Stomach (tissue), 9 donors: ENCODE data around the gene JPH2. TPM values are rescaled to one million over a fixed set of nuclear protein-coding genes. Genes with fewer than 3 reads are reported as not detected.

ENCODE experiments used
- DNase-seq, 2 donors: peaks; one replicate each; pipeline versions ENCODE4 v3.0.0 to v3.0.0-alpha.2; 2013 to 2019
- H3K27ac ChIP-seq, 5 donors: fragments of 200-600 bp in 4 of 5; sonication (generic) in 4 of 5; one replicate each; pipeline ENCODE4 v1.5.1; 2013 to 2019; ENCODE audit warnings: mild to moderate bottlenecking in 1 of 5, moderate library complexity in 1 of 5
- H3K27me3 ChIP-seq, 3 donors: fragments of 200-600 bp; sonication (generic); one replicate each; pipeline ENCODE4 v1.5.1; 2017 to 2019; ENCODE audit warnings: mixed run types in 1 of 3
- H3K36me3 ChIP-seq, 4 donors: fragments of 200-600 bp; sonication (generic); 1 replicate in 3 of 4; 2 replicates in 1 of 4; pipeline ENCODE4 v1.5.1; 2016 to 2019
- H3K4me1 ChIP-seq, 4 donors: fragments of 200-600 bp; sonication (generic); one replicate each; pipeline ENCODE4 v1.5.1; 2016 to 2019
- H3K4me3 ChIP-seq, 4 donors: fragments of 200-600 bp; sonication (generic) in 3 of 4; one replicate each; pipeline ENCODE4 v1.5.1; 2016 to 2019; ENCODE audit warnings: mild to moderate bottlenecking in 1 of 4
- H3K9me3 ChIP-seq, 4 donors: fragments of 200-600 bp; sonication (generic); one replicate each; pipeline ENCODE4 v1.5.1; 2016 to 2019
- EP300 ChIP-seq: sonication (generic); formaldehyde crosslinking; IDR thresholded peaks from one replicate; pipeline ENCODE4 v1.6.1; 2017; ENCODE audit warnings: antibody characterized with exemption
- POLR2A ChIP-seq, 4 donors: fragments of 450-650 bp; IDR thresholded peaks; one replicate each; pipeline ENCODE4 v1.6.1; 2016; ENCODE audit warnings: antibody characterized with exemption in 4 of 4, control low read depth in 2 of 4, mild to moderate bottlenecking in 1 of 4, moderate library complexity in 1 of 4
- POLR2AphosphoS5 ChIP-seq, 3 donors: sonication (generic); formaldehyde crosslinking; IDR thresholded peaks; one replicate each; pipeline ENCODE4 v1.6.1; 2016; ENCODE audit warnings: antibody characterized with exemption in 3 of 3
- WGBS, 5 donors: extraction: QIAGEN DNeasy Blood & Tissue Kit in 3 of 5; methylation state at CpG; one replicate each; pipeline versions ENCODE4 v1.1.5 to v1.1.7; 2013 to 2018; 5-methylcytosine and 5-hydroxymethylcytosine counted together
- intact Hi-C: fragments of 100-400 bp; cut with DNase I; formaldehyde crosslinking; loops from one replicate; pipeline ENCODE4 v1.15.1; 2023; ENCODE audit warnings: low total_unique reads
- polyA plus RNA-seq, 3 donors: library from polyadenylated mRNA; stranded (reverse); fragments of 200-250 nt; gene quantifications; one replicate each; pipeline ENCODE4 v1.2.3, GENCODE V29; 2013
- total RNA-seq, 5 donors: library from RNA; depleted of rRNA; stranded (reverse); fragments of >200 nt; gene quantifications; one replicate each; pipeline versions ENCODE4 v1.1.0 to v1.2.3, GENCODE V29; 2014 to 2016
- TF ChIP-seq, protein P1 (sequence below), 7 experiments: fragments of 450-650 bp in 4 of 7; fragments of 200-600 bp in 3 of 7; sonication (generic) in 3 of 7; IDR thresholded peaks; one replicate each; pipeline ENCODE4 v1.5.1; 2016 to 2019; ENCODE audit warnings: antibody characterized with exemption in 7 of 7, control low read depth in 2 of 7, mild to moderate bottlenecking in 1 of 7
- donor health status: healthy with polysubstance abuse.
- donor health status: Bipolar disorder and iron deficiency.
- donor health status: healthy.

Gene JPH2
- total and polyA plus RNA-seq, 8 donors, result 0.15 to 51.9 (median 10.9) TPM

- TF ChIP-seq, protein P1, sequence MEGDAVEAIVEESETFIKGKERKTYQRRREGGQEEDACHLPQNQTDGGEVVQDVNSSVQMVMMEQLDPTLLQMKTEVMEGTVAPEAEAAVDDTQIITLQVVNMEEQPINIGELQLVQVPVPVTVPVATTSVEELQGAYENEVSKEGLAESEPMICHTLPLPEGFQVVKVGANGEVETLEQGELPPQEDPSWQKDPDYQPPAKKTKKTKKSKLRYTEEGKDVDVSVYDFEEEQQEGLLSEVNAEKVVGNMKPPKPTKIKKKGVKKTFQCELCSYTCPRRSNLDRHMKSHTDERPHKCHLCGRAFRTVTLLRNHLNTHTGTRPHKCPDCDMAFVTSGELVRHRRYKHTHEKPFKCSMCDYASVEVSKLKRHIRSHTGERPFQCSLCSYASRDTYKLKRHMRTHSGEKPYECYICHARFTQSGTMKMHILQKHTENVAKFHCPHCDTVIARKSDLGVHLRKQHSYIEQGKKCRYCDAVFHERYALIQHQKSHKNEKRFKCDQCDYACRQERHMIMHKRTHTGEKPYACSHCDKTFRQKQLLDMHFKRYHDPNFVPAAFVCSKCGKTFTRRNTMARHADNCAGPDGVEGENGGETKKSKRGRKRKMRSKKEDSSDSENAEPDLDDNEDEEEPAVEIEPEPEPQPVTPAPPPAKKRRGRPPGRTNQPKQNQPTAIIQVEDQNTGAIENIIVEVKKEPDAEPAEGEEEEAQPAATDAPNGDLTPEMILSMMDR (IDR thresholded peaks at IDR 0.05), result no peak
- TF ChIP-seq POLR2A (IDR thresholded peaks at IDR 0.05) (no peak), POLR2AphosphoS5 (IDR thresholded peaks at IDR 0.05) (no peak), EP300 (no peak)
- no peak overlapping the region for H3K4me3 ChIP-seq
- H3K27ac ChIP-seq, result no peak overlapping the region
- H3K9me3 ChIP-seq, result peaks cover 0 to 9% (median 4%) of the 10 kb centered on the region in 4 donors
- DNase-seq, result peak in 1 of 2 donors; percentile 52
- intact Hi-C loops, result no loop called here
- 63 to 71% (median 65%) methylated on average over 13 to 14 of the region's 14 CpGs for WGBS, 5 donors
- peaks cover 0 to 7% (median 3%) of the 10 kb centered on the region in 4 donors for H3K4me1 ChIP-seq
- peaks cover 0 to 26% (median 0%) of the 10 kb centered on the region in 3 donors for H3K27me3 ChIP-seq
- no peaks in the 10 kb centered on the region for H3K36me3 ChIP-seq
Observed at GRCh38 chr20:44097521-44098255, 89.3 kb downstream of the JPH2 start.

DNA sequence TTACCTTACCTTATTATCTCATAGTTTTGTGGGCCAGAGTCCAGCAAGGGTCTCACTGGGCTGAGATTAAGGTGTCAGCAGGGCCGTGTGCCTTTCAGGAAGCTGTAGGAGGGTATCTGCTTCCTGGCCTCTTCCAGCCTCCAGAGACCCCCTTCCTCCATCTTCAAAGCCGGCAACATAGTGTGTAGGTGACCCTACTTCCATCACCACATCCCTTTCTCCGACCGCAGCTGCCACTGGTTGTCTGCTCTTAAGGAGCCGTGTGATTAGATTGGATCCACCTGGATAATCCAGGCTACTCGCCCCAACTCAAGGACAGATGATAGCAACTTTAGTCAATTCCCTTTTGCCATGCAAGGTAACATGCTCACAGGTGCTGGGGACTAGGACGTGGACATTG, 91.2 kb downstream of the JPH2 start:
- WGBS, 5 donors, result 72 to 81% (median 78%) methylated on average over 7 of the region's 7 CpGs
- no peak overlapping the region for H3K4me3 ChIP-seq

GRCh38 chr20:44093249-44093582, 93.8 kb downstream of the JPH2 start:
- Histone ChIP-seq H3K27ac (no peak overlapping the region), H3K4me3 (no peak overlapping the region), H3K27me3 (peaks cover 0 to 16% (median 0%) of the 10 kb centered on the region in 3 donors), H3K4me1 (peaks cover 0 to 12% (median 3%) of the 10 kb centered on the region in 4 donors), H3K9me3 (no peaks in the 10 kb centered on the region), H3K36me3 (no peaks in the 10 kb centered on the region)
- WGBS, 5 donors, result 79 to 89% (median 82%) methylated on average over 2 of the region's 2 CpGs
- no peak for DNase-seq
- TF ChIP-seq, protein P1 (IDR thresholded peaks at IDR 0.05), result no peak
- TF ChIP-seq EP300 (no peak), POLR2AphosphoS5 (IDR thresholded peaks at IDR 0.05) (no peak), POLR2A (IDR thresholded peaks at IDR 0.05) (no peak)
- intact Hi-C loops, result no loop called here

More for the DNA sequence above, 91.2 kb downstream of the JPH2 start:
- H3K27me3 ChIP-seq, result peaks cover 0 to 26% (median 0%) of the 10 kb centered on the region in 3 donors
- DNase-seq, result no peak
- intact Hi-C loops, result no loop called here
- no peaks in the 10 kb centered on the region for H3K9me3 ChIP-seq
- no peak for TF ChIP-seq EP300
- TF ChIP-seq, protein P1 (IDR thresholded peaks at IDR 0.05), result no peak
- TF ChIP-seq POLR2A (IDR thresholded peaks at IDR 0.05), result no peak
- TF ChIP-seq POLR2AphosphoS5 (IDR thresholded peaks at IDR 0.05), result no peak
- H3K4me1 ChIP-seq, result peaks cover 0 to 7% (median 3%) of the 10 kb centered on the region in 4 donors
- no peak overlapping the region for H3K27ac ChIP-seq
- no peaks in the 10 kb centered on the region for H3K36me3 ChIP-seq

- no peaks in the 10 kb centered on the region for H3K9me3 ChIP-seq
- DNase-seq, result peak in 1 of 2 donors; percentile 37
- intact Hi-C loops, result no loop called here
- peaks cover 0 to 16% (median 0%) of the 10 kb centered on the region in 3 donors for H3K27me3 ChIP-seq
- TF ChIP-seq, protein P1 (IDR thresholded peaks at IDR 0.05), result peak in 2 of 7 experiments; percentile 21 to 35
- no peak for TF ChIP-seq POLR2AphosphoS5 (IDR thresholded peaks at IDR 0.05)
- peaks cover 0 to 9% (median under 1%) of the 10 kb centered on the region in 4 donors for H3K4me1 ChIP-seq
- WGBS, 5 donors, result 57 to 66% (median 61%) methylated on average over 9 of the region's 9 CpGs
- H3K36me3 ChIP-seq, result no peaks in the 10 kb centered on the region
- H3K27ac ChIP-seq, result no peak overlapping the region
- no peak overlapping the region for H3K4me3 ChIP-seq
Observed at GRCh38 chr20:44092551-44093248, 94.3 kb downstream of the JPH2 start.
